ENCODE measurements around the gene GNAI2. TPM values are rescaled to one million over a fixed set of nuclear protein-coding genes. Genes with fewer than 3 reads are reported as not detected.

Gene GNAI2
- total RNA-seq, 6 experiments from 2014 or later = 532 to 617 (median 582) TPM

DNA sequence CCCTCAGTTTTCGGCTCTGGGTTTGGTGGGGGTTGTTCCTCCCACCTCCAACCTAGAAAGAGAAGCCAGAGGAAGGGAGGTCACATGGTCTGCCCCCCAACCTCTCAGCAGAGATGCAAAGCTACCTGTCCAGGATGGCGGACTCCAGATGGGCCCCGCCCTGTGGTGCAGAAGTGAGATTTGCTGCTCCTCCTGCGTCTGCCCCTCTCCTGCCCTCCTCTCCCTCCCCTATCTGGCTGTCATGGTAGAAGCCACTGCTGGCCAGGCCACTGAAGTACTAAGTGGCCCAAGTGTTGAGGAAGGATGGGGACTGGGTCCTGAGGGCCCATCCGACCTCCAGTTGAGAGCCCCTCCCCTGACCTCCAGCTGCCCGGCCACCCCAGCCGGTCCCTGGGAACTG, 30.8 kb downstream of the GNAI2 start:
- Mint-ChIP-seq H3K36me3 (ENCODE audit: low read depth) (no peaks in the 10 kb centered on the region), H3K9me3 (no peaks in the 10 kb centered on the region), H3K4me1 (ENCODE audit: low read depth) (peaks cover 78% of the 10 kb centered on the region), H3K27ac (peak overlapping the region; percentile 80; the same call in 1 of the 2 replicates), H3K4me3 (peak overlapping the region; percentile 65), H3K27me3 (ENCODE audit: insufficient read depth) (peaks cover 10% of the 10 kb centered on the region)
- no peak for DNase-seq
- TF ChIP-seq, protein P1, sequence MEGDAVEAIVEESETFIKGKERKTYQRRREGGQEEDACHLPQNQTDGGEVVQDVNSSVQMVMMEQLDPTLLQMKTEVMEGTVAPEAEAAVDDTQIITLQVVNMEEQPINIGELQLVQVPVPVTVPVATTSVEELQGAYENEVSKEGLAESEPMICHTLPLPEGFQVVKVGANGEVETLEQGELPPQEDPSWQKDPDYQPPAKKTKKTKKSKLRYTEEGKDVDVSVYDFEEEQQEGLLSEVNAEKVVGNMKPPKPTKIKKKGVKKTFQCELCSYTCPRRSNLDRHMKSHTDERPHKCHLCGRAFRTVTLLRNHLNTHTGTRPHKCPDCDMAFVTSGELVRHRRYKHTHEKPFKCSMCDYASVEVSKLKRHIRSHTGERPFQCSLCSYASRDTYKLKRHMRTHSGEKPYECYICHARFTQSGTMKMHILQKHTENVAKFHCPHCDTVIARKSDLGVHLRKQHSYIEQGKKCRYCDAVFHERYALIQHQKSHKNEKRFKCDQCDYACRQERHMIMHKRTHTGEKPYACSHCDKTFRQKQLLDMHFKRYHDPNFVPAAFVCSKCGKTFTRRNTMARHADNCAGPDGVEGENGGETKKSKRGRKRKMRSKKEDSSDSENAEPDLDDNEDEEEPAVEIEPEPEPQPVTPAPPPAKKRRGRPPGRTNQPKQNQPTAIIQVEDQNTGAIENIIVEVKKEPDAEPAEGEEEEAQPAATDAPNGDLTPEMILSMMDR (IDR thresholded peaks at IDR 0.05) = no peak

DNA sequence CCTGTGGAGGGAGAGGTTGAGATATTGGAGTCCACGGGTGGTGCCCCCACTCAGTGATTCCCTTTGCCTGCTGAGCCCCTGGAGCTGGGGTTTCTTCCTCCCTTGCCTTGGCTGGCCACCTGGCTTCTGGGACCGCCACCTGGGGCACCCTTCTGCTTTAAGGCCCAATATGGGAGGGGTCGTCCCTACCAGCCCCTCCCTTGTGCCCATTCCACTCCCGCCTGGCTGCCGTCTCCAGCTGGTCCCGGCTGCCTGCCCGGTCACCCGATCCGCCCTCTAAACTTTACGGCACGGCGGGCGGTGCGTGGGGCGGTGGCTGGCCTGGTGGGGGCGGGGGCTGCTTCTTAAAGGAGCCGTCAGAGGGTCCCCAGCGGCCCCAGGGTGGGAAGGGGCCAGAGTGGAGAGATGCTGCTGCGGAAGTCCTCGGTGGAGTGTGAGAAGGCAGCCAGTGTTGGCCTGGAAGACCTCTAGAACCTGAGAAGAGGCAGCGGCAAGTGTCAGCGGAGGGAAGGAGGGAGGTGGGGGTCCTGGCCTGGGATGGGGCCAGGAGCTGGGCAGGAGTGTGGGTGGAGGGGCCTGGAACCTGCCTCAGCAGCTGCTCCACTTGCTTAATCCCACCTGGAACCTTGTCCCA, 31.4 kb downstream of the GNAI2 start:
- no peaks in the 10 kb centered on the region for H3K9me3 Mint-ChIP-seq
- H3K27me3 Mint-ChIP-seq (ENCODE audit: insufficient read depth) = peaks cover 10% of the 10 kb centered on the region
- TF ChIP-seq, protein P1 (IDR thresholded peaks at IDR 0.05) = no peak
- H3K4me3 Mint-ChIP-seq = peak overlapping the region; percentile 65
- H3K4me1 Mint-ChIP-seq (ENCODE audit: low read depth) = peaks cover 78% of the 10 kb centered on the region
- no peak for DNase-seq
- no peaks in the 10 kb centered on the region for H3K36me3 Mint-ChIP-seq (ENCODE audit: low read depth)
- H3K27ac Mint-ChIP-seq = peak overlapping the region; percentile 46; the same call in 1 of the 2 replicates

DNA sequence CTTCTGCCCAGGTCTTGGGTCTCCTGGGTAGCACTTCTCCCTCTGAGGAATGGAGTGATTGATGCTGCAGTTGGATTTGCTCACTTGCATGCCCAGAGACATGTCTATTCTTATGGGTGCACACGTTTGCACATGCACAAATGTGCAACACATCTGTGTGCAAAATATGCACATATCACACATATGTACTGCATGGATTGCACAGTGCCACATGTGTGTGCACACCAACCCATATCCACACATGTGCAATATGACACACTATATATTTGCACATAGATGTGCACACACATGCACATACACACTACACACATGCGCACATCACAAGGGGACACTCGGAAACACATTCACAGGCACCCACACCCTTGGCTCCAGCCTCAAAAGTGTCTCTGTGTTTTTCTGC, 32.3 kb downstream of the GNAI2 start:
- Mint-ChIP-seq H3K36me3 (ENCODE audit: low read depth) (no peaks in the 10 kb centered on the region), H3K27ac (peak overlapping the region; percentile 84), H3K4me3 (peak overlapping the region; percentile 39), H3K27me3 (ENCODE audit: insufficient read depth) (peaks cover 10% of the 10 kb centered on the region), H3K4me1 (ENCODE audit: low read depth) (peaks cover 79% of the 10 kb centered on the region), H3K9me3 (no peaks in the 10 kb centered on the region)
- no peak for DNase-seq
- TF ChIP-seq, protein P1 (IDR thresholded peaks at IDR 0.05) = no peak

DNA sequence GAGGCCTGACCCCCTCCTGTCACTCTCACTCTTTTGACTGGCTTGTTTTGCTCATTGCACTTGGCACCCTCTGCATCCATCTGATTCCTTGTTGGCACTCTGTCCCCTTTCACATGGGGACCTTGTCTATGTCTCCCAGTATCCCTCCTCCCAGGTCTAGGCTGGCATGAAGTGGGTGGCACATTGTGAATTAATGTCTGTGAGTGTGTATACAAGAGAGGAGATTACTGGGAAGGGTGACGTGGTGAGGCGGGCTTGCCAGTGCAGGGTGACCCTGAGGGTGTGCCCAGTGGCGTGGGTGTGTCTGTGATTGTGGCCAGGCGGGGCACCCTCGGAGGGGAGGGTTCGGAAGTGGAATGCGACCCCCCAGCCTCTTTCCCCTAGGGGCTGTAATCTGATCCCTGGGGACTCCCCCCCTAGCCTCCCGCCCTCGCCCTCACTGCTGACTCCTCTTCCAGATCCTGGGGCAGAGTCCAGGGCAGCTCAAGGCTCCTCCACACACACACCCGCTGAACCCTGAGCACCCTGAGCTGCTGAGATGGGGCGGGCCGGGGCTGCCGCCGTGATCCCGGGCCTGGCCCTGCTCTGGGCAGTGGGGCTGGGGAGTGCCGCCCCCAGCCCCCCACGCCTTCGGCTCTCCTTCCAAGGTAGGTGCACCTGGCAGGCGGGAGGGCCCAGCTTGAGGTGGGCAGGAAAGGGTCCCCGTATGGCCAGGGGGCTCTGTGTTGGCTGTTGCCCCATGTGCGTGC, 32.9 kb downstream of the GNAI2 start, which contains the start of gene SEMA3B:
Gene SEMA3B, plus strand, starts transcription at position 445 of the 749 bp plus-strand sequence. Its CDS starts 94 bp downstream, at position 539.
- H3K27me3 Mint-ChIP-seq (ENCODE audit: insufficient read depth) = peaks cover 10% of the 10 kb centered on the region
- H3K4me1 Mint-ChIP-seq (ENCODE audit: low read depth) = peaks cover 73% of the 10 kb centered on the region
- peak within 1 kb of the TSS; percentile 84 for H3K27ac Mint-ChIP-seq
- H3K4me3 Mint-ChIP-seq = peak within 1 kb of the TSS; percentile 85
- no peaks in the 10 kb centered on the region for H3K36me3 Mint-ChIP-seq (ENCODE audit: low read depth)
- DNase-seq = peak; percentile 64
- no peaks in the 10 kb centered on the region for H3K9me3 Mint-ChIP-seq
- TF ChIP-seq, protein P1 (IDR thresholded peaks at IDR 0.05) = no peak

DNA sequence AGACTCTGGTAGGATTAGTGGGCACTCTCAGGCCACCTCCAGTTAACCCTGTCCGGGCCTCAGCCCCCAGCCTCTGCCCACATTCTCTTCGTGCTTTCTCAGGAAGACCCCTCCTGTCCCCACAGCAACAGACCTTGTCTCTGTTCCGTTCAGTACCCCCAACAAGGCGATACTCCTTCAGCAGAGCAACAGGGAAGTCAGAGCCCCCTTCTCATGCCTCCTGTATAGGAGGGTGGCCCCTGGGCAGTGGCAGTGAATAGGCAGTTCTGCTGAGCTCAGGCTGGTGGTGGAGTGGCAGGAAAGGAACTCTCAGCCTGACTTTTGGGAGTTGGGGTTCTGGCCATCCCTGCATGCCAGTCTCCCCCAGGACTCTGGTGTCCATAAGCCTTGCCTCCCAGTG, 33.5 kb downstream of the GNAI2 start:
- H3K9me3 Mint-ChIP-seq = no peaks in the 10 kb centered on the region
- H3K27ac Mint-ChIP-seq = peak overlapping the region; percentile 84
- DNase-seq = no peak
- H3K4me3 Mint-ChIP-seq = peak overlapping the region; percentile 85
- H3K36me3 Mint-ChIP-seq (ENCODE audit: low read depth) = no peaks in the 10 kb centered on the region
- H3K4me1 Mint-ChIP-seq (ENCODE audit: low read depth) = peaks cover 73% of the 10 kb centered on the region
- peaks cover 10% of the 10 kb centered on the region for H3K27me3 Mint-ChIP-seq (ENCODE audit: insufficient read depth)
- TF ChIP-seq, protein P1 (IDR thresholded peaks at IDR 0.05) = no peak
